ENCODE results near the gene ZMYND11.
A peak's percentile ranks its signal among the peaks of the same experiment; 100 is the strongest.

ZMYND11 gene

DNA sequence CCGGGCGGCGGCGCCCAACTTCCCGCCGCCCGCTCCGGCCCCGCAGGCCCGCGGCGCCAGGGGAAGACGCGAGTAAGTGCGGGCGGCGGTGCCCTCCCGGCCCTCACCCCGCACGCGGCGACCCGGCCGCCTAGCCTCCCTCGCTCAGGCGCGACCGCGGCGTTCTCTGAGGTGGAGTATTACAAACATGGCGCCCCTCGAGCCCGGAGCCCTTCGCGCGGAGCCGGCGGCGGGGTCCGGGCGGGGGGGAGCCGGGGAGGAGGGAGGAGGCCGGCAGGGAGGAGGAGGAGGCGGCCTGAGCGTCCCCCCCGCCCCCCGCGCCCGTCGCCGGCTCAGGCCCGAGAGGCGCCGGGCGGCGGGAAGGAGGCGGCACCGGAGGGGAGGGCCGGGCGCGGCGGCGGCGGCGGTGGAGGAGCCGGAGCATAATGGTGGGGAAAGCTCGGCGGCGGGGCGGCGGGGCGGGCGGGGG is at the start of gene ZMYND11:
Gene ZMYND11 (plus strand): TSS at position 324 of the 469 bp plus-strand sequence. CDS start 44,558 bp downstream, outside the sequence.
- DNase-seq (ENCODE audit: low read depth in 2 of 2): peak; percentile 28 to 38

DNA sequence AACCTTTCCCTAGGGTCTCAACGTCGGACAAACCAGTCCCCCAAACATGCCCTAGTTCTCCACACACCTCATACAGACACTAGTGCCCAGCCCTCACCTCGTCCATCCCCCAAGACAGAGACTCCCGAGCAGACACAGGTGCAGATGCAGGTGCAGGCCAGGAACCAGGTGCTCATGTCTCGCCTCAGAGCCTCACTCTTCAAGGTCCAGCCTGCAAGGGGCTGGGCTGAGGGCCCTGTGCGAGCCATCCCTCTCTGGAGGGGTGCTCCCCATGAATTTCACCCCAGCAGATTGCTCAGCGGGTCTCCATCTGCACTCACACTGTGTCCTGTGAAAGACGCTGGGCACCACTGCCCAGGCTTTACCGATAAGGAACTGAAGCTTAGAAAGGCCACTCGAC is 49.2 kb upstream of the ZMYND11 start:
- no peak for DNase-seq (ENCODE audit: low read depth in 2 of 2)

DNA sequence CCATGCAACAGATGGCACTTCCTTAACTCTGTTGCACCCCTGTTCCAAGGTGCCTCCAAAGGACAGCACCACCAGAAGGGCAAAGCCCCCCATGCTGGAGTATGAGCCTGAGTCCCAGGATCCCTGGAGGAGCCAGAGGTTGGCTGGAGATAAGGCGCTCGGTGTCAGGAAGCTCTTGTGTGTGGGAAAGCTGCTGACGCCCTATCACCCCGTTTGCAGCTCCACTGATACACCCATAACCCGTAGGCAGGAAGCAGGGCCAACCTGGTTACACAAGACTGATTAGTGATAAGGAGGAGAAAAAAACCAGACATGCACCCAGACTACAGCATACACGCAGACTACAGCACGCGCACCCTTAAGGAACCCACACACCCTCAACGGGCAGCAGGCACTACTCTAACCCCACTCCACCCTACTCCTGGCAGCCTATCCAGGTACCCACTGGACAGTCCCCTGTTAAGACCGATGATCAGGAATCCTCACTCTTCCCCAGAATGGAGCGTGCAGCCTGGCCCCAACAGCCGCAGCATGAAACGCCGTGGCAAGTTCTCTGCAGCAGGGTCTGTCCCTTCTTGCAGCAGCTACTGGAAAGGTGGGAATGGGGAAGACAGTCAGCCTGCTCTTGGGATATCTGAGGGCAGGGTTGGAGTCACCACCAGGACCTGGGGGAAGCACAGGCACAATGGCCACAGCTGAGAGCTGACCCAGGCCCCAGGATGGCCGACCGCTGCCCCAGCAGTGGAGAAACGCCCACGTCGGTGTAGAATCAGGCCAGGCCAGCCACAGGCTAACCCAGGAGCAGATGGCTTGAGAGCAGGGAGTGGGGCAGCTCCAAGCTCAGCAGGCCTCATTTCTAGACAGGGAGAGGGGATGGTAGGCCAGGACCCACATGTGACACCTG is 47.8 kb upstream of the ZMYND11 start:
- no peak for DNase-seq (ENCODE audit: low read depth in 2 of 2)

DNA sequence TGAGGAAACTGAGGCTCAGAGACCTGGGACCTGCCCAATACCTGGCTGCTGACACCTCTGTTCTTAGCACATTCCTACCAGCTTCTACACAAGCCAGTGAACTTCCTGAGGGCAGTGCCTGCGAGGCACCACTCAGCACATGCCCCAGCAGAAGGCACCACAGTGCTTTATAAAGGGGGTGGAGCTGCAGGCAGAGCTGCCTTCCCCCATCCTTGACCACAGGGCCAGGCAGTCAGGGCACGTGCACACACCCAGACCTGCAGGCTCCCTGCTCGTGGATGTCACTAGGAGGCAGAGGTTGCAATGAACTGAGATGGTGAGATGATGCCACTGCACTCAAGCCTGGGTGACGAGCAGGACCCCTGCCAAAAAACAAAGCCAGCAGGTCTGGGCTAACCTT is 47.0 kb upstream of the ZMYND11 start:
- no peak for DNase-seq (ENCODE audit: low read depth in 2 of 2)

DNA sequence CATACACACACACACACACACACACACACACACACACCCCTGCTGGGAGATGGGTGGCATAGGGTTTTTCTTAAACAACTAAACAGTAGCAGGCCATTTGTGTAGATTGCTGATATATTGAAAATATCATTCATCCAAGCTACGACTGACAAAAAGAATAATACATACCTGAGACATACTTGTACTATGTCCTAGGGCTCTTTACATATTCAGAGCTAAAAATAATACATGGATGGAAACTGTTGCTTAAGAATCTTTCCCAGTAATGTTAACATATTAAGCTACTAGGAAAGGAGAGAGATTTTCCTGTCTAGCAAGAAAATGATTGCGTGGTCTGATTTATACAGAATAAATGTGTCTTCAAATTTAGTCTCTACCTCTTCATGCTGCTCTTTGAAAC is 46.0 kb upstream of the ZMYND11 start:
- no peak for DNase-seq (ENCODE audit: low read depth in 2 of 2)

DNA sequence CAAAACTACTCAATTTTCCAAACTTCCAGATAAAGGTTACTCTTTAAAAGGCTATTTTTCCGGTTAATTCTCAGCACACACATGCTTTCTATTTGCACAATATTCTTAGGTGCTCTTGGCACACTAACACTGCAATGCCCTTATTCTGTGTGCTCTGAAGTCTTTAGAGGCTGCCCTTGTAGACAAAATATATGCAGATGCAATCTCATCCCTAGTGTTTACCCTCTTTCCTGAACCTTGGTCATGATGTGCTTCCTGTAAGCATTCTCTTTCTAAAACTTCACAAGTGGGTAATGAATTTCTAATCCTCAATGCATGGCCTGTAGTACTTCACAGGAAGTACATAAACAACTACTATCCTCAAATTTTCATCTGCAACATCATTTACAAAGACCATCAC is 45.1 kb upstream of the ZMYND11 start:
- no peak for DNase-seq (ENCODE audit: low read depth in 2 of 2)

DNA sequence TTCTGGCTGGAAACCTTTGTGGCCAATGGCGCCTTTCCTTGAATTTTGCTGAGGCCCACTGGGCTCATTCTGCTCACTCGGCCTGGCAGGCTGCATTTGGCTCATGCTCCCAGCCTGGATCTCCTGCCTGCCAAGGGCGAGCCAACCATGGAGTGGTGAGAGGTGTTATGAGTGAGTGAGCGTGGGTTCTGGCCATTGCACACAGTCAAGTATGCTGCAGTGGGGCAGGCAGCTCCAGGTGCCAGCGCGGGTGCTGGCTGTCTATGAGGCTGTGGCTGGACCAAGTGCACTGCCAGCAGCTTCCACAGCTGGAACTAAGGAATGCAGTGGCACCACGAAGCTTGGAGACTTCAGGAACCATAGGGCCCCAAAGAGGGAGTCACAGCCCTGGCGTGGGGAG is 43.9 kb upstream of the ZMYND11 start:
- no peak for DNase-seq (ENCODE audit: low read depth in 2 of 2)

DNA sequence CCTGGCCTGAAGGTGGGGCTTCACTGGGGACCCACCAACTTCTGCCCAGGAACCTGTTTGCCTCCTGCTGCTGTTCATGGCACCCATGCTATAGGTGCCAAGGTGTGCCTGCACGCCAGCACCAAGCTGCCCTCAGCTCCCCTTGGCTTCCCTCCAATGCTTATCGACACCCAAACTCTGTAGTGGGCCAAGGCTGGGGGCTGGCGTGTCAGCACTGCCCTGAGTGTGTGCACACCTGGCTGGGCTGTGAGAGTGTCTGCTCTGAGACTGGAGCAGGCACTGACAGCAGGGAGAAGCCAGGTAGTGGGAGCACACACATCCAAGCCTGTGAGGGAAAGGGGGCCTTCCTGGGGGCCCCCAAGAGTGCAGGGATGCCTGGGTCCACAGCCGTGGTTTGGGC is 43.1 kb upstream of the ZMYND11 start:
- no peak for DNase-seq (ENCODE audit: low read depth in 2 of 2)

DNA sequence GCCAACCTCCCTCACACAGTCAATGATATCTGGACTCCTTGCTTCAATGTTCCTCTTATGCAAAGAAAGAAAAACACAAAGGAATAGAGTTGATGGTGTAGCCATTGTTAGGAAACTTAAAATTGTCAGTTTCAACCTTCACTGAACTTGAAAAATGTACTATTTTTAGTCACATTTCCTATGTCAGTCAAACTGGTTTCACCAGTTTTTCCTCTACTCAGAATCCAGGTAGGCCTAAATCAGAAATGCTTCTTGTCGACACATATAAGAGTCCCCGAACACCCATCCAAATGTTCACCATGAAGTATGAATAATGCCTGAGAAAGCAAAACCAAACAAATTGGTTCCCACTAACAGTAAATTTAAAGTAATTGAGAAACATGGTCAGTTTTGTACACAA is 42.4 kb upstream of the ZMYND11 start:
- DNase-seq (ENCODE audit: low read depth in 2 of 2): no peak

DNA sequence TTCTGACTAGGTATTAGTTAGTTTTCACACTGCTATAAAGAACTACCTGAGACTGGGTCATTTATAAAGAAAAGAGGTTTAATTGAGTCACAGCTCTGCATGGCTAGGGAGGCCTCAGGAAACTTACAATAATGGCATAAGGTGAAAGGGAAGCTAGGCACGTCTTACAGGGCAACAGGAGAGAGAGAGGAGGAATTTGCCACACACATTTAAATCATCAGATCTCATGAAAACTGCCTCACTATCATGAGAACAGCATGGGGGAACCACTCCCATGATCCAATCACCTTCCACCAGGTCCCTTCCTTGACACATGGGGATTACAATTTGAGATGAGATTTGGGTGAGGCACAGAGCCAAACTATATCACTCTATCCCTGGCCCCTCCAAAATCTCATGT is 40.6 kb upstream of the ZMYND11 start:
- no peak for DNase-seq (ENCODE audit: low read depth in 2 of 2)

DNA sequence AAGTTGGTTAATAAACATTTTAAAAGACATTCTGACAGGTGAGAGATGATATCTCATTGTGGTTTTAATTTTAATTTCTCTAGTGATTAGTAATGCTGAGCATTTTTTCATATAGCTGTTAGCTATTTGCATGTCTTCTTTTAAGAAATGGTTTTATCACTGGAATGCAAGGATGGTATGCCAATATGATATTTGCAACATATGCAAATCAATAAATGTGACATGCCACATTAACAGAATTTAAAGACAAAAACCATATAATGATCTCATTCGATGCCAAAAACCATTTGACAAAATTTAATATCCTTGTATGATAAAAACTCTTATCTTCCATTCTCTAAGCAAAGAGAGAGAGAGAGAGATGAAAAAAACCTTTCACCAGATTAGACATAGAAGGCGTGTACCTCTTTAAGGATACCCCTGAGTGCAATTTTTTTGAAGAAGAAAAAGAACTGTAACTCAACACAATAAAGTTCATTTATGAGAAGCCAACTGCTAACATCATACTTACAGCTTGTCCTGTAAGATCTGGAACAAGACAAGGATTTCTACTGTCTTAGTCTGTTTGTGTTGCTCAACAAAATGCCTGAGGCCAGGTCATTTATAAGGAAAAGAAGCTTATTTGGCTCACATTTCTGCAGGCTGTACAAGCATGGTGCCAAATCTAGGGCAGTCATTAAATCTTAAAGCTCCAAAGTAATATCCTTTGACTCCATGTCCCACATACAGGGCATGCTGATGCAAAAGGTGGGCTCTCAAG is 39.7 kb upstream of the ZMYND11 start:
- no peak for DNase-seq (ENCODE audit: low read depth in 2 of 2)

DNA sequence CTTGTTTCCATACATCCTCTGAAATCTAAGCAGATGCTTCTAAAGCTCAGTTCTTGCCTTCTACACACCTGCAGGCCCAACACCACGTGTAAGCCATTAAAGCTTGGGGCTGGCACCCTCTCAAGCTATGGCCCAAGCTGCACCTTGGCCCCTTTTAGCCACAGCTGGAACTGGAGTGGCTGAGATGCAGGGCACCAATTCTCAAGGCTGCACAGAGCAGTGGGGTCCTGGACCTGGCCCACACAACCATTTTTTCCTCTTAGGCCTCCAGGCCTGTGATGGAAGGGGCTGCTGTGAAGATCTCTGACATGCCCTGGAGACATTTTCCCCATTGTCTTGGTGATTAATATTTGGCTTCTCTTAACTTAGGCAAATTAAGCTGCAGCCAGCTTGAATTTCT is 38.8 kb upstream of the ZMYND11 start:
- DNase-seq (ENCODE audit: low read depth in 2 of 2): no peak

DNA sequence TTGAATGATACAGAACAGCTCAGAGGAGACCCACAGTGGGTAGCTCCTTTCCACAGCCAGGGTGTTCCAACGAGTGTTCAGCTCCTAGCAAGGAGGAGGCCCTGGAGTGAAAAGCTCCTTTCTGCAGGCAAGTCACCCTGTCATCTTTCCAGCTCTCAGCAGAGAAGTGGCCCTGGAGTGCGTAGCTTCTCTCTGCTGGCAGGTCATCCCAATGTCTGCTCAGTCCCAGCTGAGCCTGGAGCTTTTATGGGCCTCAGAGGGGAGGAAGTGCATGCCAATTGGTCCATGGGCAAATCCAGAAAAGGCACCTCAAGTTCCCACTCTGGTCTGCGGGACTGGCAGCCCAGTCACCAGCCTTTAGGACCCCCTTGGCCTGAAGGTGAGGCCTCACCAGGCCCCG is 30.8 kb upstream of the ZMYND11 start:
- no peak for DNase-seq (ENCODE audit: low read depth in 2 of 2)

DNA sequence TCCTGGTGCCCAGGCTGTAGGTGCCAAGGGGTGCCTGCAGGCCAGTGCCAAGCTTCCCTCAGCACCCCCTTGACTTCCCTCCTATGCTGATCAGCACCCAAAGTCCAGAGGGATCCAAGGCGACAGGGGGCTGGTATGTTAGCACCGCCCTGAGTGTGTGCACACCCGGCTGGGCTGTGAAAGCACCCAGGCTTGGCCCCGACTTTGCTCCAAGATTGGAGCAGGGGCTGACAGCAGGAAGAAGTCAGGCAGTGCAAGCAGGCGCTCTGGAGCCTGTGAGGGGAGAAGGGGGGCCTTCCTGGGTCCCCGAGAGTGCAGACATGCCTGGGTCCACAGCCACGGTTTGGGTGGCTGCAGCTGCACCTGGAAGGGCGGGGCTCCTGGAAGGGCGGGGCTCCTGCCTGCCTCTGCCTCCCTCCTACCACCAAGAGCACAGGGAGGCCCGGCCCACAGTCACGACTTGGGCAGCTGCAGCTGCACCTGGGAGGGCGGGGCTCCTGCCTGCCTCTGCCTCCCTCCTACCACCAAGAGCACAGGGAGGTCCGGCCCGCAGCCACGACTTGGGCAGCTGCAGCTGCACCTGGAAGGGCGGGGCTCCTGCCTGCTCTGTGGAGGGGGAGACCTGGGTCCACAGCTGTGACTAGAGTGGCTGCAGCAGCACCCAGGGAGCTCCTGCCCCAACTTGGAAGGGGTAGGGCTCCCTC is 30.2 kb upstream of the ZMYND11 start:
- DNase-seq (ENCODE audit: low read depth in 2 of 2): no peak

DNA sequence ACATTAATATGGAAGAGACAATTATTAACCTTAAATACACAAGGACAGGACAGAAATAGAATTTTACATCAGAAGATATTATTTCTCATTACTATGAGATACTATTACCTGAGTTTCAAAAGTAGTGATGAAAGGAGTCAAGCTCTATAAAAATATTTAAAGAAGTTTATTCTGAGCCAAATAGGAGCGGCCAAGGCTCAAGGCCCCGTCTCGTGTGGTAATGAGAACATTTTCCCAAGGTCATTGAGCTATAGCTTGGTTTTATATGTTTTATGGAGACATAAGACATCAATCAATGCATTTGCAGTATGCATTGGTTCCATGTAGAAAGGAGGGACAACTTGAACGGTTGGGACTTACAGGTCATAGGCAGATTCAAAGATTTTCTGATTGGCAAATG is 29.4 kb upstream of the ZMYND11 start:
- no peak for DNase-seq (ENCODE audit: low read depth in 2 of 2)

DNA sequence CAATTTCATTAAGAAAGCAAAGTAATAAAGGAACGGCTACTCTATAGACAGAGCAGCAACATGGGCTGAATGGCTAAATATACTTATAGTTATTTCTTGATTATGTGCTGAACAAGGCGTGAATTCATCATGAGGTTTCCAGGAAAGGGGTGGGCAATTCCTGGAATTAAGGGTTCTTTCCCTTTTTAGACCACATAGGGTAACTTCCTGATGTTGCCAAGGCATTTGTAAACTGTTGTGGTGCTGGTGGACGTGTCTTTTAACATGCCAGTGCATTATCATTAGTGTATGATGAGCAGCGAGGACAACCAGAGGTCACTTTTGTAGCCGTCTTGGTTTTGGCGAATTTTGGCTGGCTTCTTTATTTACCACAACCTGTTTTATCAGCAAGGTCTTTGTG is 28.5 kb upstream of the ZMYND11 start:
- peak in 1 of 2 donors; percentile 10 for DNase-seq (ENCODE audit: low read depth in 2 of 2)

DNA sequence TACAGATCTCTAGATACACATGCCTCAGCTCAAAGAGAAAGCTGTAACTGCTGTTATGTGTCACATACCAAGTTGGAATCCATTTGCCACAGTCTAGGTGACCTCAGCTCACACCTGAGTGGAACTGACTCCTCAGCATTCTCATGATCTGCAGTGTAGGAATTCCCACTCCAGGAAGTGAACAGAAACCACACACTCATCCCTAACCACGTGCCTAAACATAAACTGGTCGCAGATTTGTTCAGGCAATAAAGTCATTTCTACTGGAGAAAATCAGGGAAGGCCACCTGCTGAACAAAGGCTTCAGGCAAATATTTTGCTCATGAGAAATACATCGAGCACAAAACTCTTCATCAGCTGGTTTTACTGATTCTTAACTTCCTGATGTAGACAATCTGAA is 23.0 kb upstream of the ZMYND11 start:
- DNase-seq (ENCODE audit: low read depth in 2 of 2): no peak

DNA sequence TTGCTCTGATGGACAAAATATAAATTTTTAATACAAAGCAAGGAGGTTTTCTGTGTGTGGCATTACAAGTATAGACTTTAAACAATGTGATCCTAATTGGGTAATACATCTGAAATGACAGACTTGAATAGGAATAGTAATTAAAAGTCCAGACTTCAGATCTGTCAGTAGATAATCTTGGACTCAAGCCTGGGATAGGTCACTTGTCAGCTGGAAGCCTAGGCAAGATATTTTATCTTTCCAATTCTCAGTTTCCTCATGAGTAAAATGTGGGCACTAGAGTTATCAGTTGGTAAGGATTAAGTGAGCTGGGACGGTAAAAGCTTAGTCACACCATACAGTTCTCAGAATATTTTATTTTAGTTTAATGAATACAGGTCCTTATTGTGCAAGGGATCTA is 10.4 kb upstream of the ZMYND11 start:
- no peak for DNase-seq (ENCODE audit: low read depth in 2 of 2)

DNA sequence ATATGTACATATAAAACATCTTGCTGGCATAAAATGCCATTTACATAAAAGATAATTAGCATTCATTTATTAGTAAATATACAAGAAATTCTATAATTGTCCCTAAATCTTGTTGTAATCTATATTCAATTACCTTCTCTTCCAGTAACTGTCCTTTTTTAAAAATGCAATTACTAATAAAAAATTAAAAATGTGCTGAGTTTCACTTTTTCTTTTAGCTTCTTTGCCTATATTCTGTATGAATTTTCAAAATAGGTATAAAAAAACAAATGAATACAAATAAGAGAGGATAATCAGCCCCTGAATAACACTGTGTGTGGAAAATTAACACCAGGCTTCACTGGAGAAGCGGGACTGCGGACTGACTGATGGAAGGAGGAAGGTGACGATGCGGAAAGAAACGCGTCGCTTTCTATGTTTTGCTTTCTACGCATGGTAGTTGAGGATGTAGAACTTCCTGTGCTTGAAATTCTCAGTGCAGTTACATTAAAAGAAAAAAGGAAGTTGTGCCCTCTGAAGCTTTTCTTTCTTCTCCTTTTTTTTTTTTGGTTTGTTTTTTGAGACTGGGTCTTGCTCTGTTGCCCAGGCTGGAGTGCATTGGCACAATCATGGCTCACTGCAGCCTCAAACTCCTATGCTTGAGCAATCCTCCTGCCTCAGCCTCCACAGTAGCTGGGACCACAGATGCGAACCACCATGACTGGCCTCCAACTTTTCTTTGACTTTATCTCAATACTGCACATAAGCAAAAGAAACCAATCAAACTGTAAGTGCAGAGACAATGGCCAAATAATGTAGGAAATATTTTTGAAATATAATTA is 7.4 kb upstream of the ZMYND11 start:
- DNase-seq (ENCODE audit: low read depth in 2 of 2): no peak

DNA sequence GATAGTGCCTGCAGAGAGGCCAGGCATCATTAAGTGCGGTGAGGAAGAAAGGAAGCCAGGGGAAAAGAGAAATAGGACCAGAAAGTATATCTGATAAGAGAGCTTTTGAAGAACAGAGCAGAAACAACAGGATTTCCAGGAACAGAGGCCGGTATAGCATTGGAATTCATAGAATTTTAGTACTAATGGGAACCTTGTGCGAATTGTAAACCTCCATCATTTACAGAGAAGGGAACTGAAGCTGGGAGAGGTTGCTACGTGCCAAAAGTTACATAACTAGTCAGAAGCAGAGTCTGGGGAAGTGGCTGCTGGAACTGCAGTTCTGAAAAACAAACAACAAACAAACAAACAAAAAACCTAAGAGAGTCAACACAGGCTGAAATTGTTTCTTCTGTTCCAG is 5.4 kb upstream of the ZMYND11 start:
- no peak for DNase-seq (ENCODE audit: low read depth in 2 of 2)
